Femur (tissue), 1 donor: ENCODE measurements around the gene SLC9A9.
A peak's percentile ranks its signal among the peaks of the same experiment; 100 is the strongest.

ENCODE experiments used
- DNase-seq: peaks from one replicate; pipeline ENCODE4 v3.0.0-alpha.2; 2017

Gene SLC9A9

GRCh38 chr3:143840636-143841035 lies 7.6 kb downstream of the SLC9A9 start:
- no peak for DNase-seq

- DNase-seq, result no peak
Observed at GRCh38 chr3:143839980-143840379, 8.3 kb downstream of the SLC9A9 start.

GRCh38 chr3:143837076-143837475 lies 11.2 kb downstream of the SLC9A9 start:
- no peak for DNase-seq

- no peak for DNase-seq
Observed at GRCh38 chr3:143835312-143835711, 13.0 kb downstream of the SLC9A9 start.

- DNase-seq, result no peak
Observed at GRCh38 chr3:143832433-143832832, 15.8 kb downstream of the SLC9A9 start.

- no peak for DNase-seq
Observed at GRCh38 chr3:143831994-143832393, 16.3 kb downstream of the SLC9A9 start.

GRCh38 chr3:143831208-143831607 lies 17.1 kb downstream of the SLC9A9 start:
- DNase-seq, result no peak

GRCh38 chr3:143830786-143831185 lies 17.5 kb downstream of the SLC9A9 start:
- DNase-seq, result no peak

GRCh38 chr3:143830063-143830462 lies 18.2 kb downstream of the SLC9A9 start:
- DNase-seq, result no peak

- no peak for DNase-seq
Observed at GRCh38 chr3:143827425-143827824, 20.8 kb downstream of the SLC9A9 start.

GRCh38 chr3:143826296-143826695 lies 22.0 kb downstream of the SLC9A9 start:
- DNase-seq, result no peak

GRCh38 chr3:143825513-143825912 lies 22.8 kb downstream of the SLC9A9 start:
- DNase-seq, result no peak

- no peak for DNase-seq
Observed at GRCh38 chr3:143824735-143825385, 23.4 kb downstream of the SLC9A9 start.

GRCh38 chr3:143822798-143823197 lies 25.5 kb downstream of the SLC9A9 start:
- no peak for DNase-seq

- peak; percentile 35 for DNase-seq
Observed at GRCh38 chr3:143822374-143822773, 25.9 kb downstream of the SLC9A9 start.

GRCh38 chr3:143821862-143822261 lies 26.4 kb downstream of the SLC9A9 start:
- DNase-seq, result no peak

- DNase-seq, result no peak
Observed at GRCh38 chr3:143820466-143821221, 27.6 kb downstream of the SLC9A9 start.

- no peak for DNase-seq
Observed at GRCh38 chr3:143819890-143820289, 28.4 kb downstream of the SLC9A9 start.

- DNase-seq, result no peak
Observed at GRCh38 chr3:143814443-143814889, 33.8 kb downstream of the SLC9A9 start.

- no peak for DNase-seq
Observed at GRCh38 chr3:143812481-143812880, 35.8 kb downstream of the SLC9A9 start.

- no peak for DNase-seq
Observed at GRCh38 chr3:143811602-143812001, 36.7 kb downstream of the SLC9A9 start.

- DNase-seq, result no peak
Observed at GRCh38 chr3:143810953-143811265, 37.4 kb downstream of the SLC9A9 start.

- no peak for DNase-seq
Observed at GRCh38 chr3:143810166-143810952, 37.9 kb downstream of the SLC9A9 start.

GRCh38 chr3:143809121-143809621 lies 39.1 kb downstream of the SLC9A9 start:
- DNase-seq, result peak; percentile 84
